GM12878 (cell line): Measurements from ENCODE around the gene CA6. TPM values are rescaled to one million over a fixed set of nuclear protein-coding genes. Genes with fewer than 3 reads are reported as not detected.

Experiments
- ATAC-seq: fragments of 200-7000 bp; cut with Tn5 transposase; 3 replicates; pipeline ENCODE4 v1.9.1; 2020; ENCODE audit warnings: mild to moderate bottlenecking, moderate library complexity
- BruUV-seq: library from RNA; stranded (reverse); fragments of 400-500 nt; replicated peaks from 2 replicates; lab custom pipeline; 2021; lab: Mats Ljungman, UMichigan
- CTCF ChIA-PET: fragments of 300-600 bp; sonication (Branson Sonifier 250); formaldehyde crosslinking; extraction: SDS; loops from one replicate; lab custom pipeline; 2021; ENCODE audit warnings: inconsistent platforms; lab: Yijun Ruan, JAX
- POLR2A ChIA-PET: fragments of 350-600 bp; formaldehyde crosslinking; extraction: SDS; loops from one replicate; lab custom pipeline; 2021; ENCODE audit warnings: inconsistent platforms; lab: Charles Lee
- RAD21 ChIA-PET: fragments of 300-600 bp; sonication (Branson Sonifier 250); formaldehyde crosslinking; loops from one replicate; lab custom pipeline; 2023; ENCODE audit warnings: antibody characterized with exemption; ENCODE audit not compliant: unreplicated experiment; lab: Charles Lee
- SMC1A ChIA-PET: fragments of 300-600 bp; sonication (Branson Sonifier 250); formaldehyde crosslinking; loops from one replicate; lab custom pipeline; 2023; ENCODE audit not compliant: unreplicated experiment, uncharacterized antibody; lab: Charles Lee
- DNase-seq: peaks from one replicate; pipeline ENCODE4 v3.0.0-alpha.2; 2011; ENCODE audit warnings: low read depth, low spot score
- FAIRE-seq: peaks from 3 replicates; lab custom pipeline; 2011; peaks lifted over from hg19 to GRCh38; lab: Jason Lieb, UNC
- H2AFZ ChIP-seq: 2 replicates; pipeline ENCODE4 v1.6.0; 2011; ENCODE audit warnings: low read depth, low read length, control low read depth; ENCODE audit not compliant: control insufficient read depth
- H3K27ac ChIP-seq: 2 replicates; pipeline ENCODE4 v1.5.1; 2011; ENCODE audit warnings: control low read depth; ENCODE audit not compliant: control insufficient read depth, insufficient read depth
- H3K27me3 ChIP-seq, 2 experiments: replicated peaks in 1 of 2; 2 replicates each; pipeline versions ENCODE4 v1.6.0 to v1.6.1; 2011; ENCODE audit warnings: low read length in 1 of 2; ENCODE audit not compliant: control insufficient read depth in 2 of 2, insufficient read depth in 2 of 2
- H3K36me3 ChIP-seq, 2 experiments: 2 replicates each; pipeline ENCODE4 v1.5.1; 2011; ENCODE audit warnings: low read length in 1 of 2; ENCODE audit not compliant: control insufficient read depth in 2 of 2, insufficient read depth in 2 of 2
- H3K4me1 ChIP-seq: 2 replicates; pipeline ENCODE4 v1.6.1; 2011; ENCODE audit warnings: mild to moderate bottlenecking, low read length, moderate library complexity, mixed read lengths; ENCODE audit not compliant: control insufficient read depth, insufficient read depth
- H3K4me2 ChIP-seq: 2 replicates; pipeline ENCODE4 v1.6.0; 2011; ENCODE audit warnings: control low read depth; ENCODE audit not compliant: control insufficient read depth, insufficient read depth
- H3K4me3 ChIP-seq: fragments of 200-600 bp; sonication (generic); 2 replicates; pipeline ENCODE4 v1.5.1; 2016
- H3K79me2 ChIP-seq: 2 replicates; pipeline ENCODE4 v1.6.0; 2011; ENCODE audit warnings: low read length; ENCODE audit not compliant: control insufficient read depth, insufficient read depth
- H3K9ac ChIP-seq: 2 replicates; pipeline ENCODE4 v1.8.0; 2011; ENCODE audit warnings: low read length, control low read depth, mixed read lengths; ENCODE audit not compliant: control insufficient read depth, insufficient read depth
- H3K9me3 ChIP-seq: replicated peaks from 3 replicates; pipeline ENCODE4 v1.5.1; 2011; ENCODE audit warnings: mild to moderate bottlenecking, low read length; ENCODE audit not compliant: control insufficient read depth, insufficient read depth
- H4K20me1 ChIP-seq: 2 replicates; pipeline ENCODE4 v1.6.0; 2011; ENCODE audit not compliant: control insufficient read depth, insufficient read depth
- IKZF2 ChIP-seq, 2 experiments: fragments of 450-650 bp; IDR thresholded peaks; 2 replicates each; pipeline ENCODE4 v1.6.1; 2017; ENCODE audit warnings: mild to moderate bottlenecking in 2 of 2, moderate library complexity in 2 of 2
- MYB ChIP-seq: fragments of 150-350 bp; IDR thresholded peaks from 2 replicates; pipeline ENCODE4 v1.6.1; 2014; ENCODE audit warnings: mild to moderate bottlenecking, low read depth, low read length, borderline replicate concordance
- MYC ChIP-seq: IDR thresholded peaks from 2 replicates; pipeline ENCODE4 v1.6.1; 2011; ENCODE audit warnings: mild to moderate bottlenecking, low read length, moderate library complexity, inconsistent platforms; ENCODE audit not compliant: insufficient read depth, insufficient replicate concordance, insufficient read length, severe bottlenecking
- SUPT20H ChIP-seq: IDR thresholded peaks from 2 replicates; pipeline ENCODE4 v1.6.1; 2011; ENCODE audit warnings: low read depth, mild to moderate bottlenecking, low read length, moderate library complexity, borderline replicate concordance; ENCODE audit not compliant: control insufficient read depth
- WRNIP1 ChIP-seq: IDR thresholded peaks from 2 replicates; pipeline ENCODE4 v1.6.1; 2011; ENCODE audit warnings: low read depth, low read length, improper control_type of control experiment, borderline replicate concordance
- ZNF24 ChIP-seq: fragments of 450-650 bp; IDR thresholded peaks from 2 replicates; pipeline ENCODE4 v1.6.1; 2017; ENCODE audit warnings: antibody characterized with exemption, mild to moderate bottlenecking
- WGBS: methylation state at CpG from one replicate; pipeline ENCODE4 v1.1.6; 2016; ENCODE audit warnings: low lambda C conversion rate; ENCODE audit not compliant: insufficient replicate concordance, insufficient coverage; ENCODE audit errors: missing lambda C conversion rate; 5-methylcytosine and 5-hydroxymethylcytosine counted together
- in situ Hi-C: fragments of 300-500 bp; cut with MboI; formaldehyde crosslinking; loops from 9 replicates; pipeline ENCODE4 v1.14.3; 2018; ENCODE audit warnings: mixed read lengths
- intact Hi-C: fragments of 100-400 bp; cut with micrococcal nuclease; formaldehyde crosslinking; loops from one replicate; pipeline ENCODE4 v1.14.2; 2022; ENCODE audit not compliant: unreplicated experiment
- polyA plus RNA-seq, 11 experiments: library from polyadenylated mRNA; depleted of rRNA in 4 of 11; unstranded in 6 of 11; stranded (reverse) in 5 of 11; fragments of >200 nt; fragmentation: Nextera tagmentation in 4 of 11; fragmentation: Illumina TruSeq in 1 of 11; extraction: Ambion mirVana in 4 of 11; extraction: Trizol in 1 of 11; gene quantifications; 1 replicate in 1 of 11; 2 replicates in 10 of 11; pipeline versions ENCODE4 v1.2.1 to v1.2.3, GENCODE V29; 2011 to 2016; ENCODE audit warnings: inconsistent platforms in 2 of 11, missing spikeins in 2 of 11, low read depth in 1 of 11
- total RNA-seq, 4 experiments: library from RNA; depleted of rRNA in 3 of 4; stranded (reverse); fragments of >200 nt in 3 of 4; fragmentation: Illumina TruSeq in 1 of 4; extraction: Trizol in 1 of 4; gene quantifications; 2 replicates each; pipeline versions ENCODE4 v1.2.1 to v1.2.3, GENCODE V29; 2013 to 2021
- TF ChIP-seq, protein P1 (sequence below): IDR thresholded peaks from 2 replicates; pipeline ENCODE4 v1.6.1; 2012; ENCODE audit warnings: low read depth, low read length, improper control_type of control experiment
- TF ChIP-seq, protein P2 (sequence below): fragments of 450-650 bp; IDR thresholded peaks from 2 replicates; pipeline ENCODE4 v1.6.1; 2016; ENCODE audit warnings: mild to moderate bottlenecking, moderate library complexity, borderline replicate concordance
- TF ChIP-seq, protein P3 (sequence below): fragments of 450-650 bp; IDR thresholded peaks from 2 replicates; pipeline ENCODE4 v1.6.1; 2017; ENCODE audit warnings: mild to moderate bottlenecking
- TF ChIP-seq, protein P4 (sequence below): fragments of 450-650 bp; IDR thresholded peaks from 2 replicates; pipeline ENCODE4 v1.6.1; 2018; ENCODE audit warnings: borderline replicate concordance, mild to moderate bottlenecking; ENCODE audit not compliant: partially characterized antibody

CA6 gene
- total and polyA plus RNA-seq, 10 of the 15 experiments (the other 5 are each of a cell fraction or from before 2014, with no cell fraction given) = not detected

DNA sequence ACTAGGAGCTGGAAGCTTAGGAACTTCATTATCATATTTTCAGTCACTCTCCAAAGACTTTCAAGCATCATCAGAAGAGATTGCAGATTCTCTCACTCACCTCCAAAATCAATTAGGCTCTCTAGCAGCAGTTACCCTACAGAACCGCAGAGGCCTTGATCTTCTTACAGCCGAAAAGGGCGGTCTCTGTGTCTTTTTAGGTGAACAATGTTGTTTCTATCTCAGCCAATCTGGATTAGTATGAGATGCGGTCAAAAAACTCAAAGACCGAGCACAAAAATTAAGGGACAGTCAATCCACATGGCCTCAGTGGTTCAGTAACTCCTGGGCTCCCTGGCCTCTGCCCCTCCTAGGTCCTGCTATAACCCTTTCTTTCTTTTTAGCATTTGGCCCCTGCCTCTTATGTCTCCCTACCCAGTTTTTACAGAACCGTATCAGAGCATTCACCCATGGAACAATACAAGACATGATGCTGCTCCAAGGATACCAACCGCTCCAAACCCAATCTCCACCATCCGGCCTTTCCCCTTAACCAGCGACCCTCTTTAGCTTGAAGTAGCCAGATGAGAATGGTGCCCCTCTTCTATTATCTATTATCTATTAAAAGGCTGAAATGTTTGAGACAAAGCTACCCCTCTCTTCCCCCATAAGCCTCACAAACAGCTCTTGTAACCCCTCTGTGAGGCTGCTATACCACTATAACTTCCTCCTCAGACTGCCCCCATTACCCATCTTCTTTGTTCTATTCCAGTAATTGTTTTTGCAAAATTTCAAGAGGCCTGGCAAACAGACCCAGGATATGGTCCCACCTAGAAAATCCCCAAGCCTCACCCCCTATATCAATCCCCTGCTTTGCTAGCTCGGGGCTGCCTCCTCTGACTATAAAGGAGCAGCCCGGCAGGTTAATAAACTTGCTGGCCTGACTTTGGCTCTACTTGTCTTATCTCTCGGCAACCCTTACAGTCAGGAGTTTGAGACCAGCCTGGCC lies 18.7 kb upstream of the CA6 start:
- Histone ChIP-seq H3K9me3 (no peaks in the 10 kb centered on the region; the same call in 2 of the 3 replicates), H3K4me2 (no peak overlapping the region), H2AFZ (no peak overlapping the region), H3K36me3 (no peaks in the 10 kb centered on the region), H3K27ac (no peak overlapping the region), H3K79me2 (no peaks in the 10 kb centered on the region), H3K4me1 (no peaks in the 10 kb centered on the region; the same call in 1 of the 2 replicates), H3K27me3 (no peaks in the 10 kb centered on the region; a peak in 2 of 4 replicates), H3K9ac (no peak overlapping the region)
- ChIA-PET CTCF (interaction anchor here (1.0 kb wide), 2 partner anchors 9 to 78 kb away, joined by 3 read pairs; no protein-coding TSS in a partner anchor), SMC1A (interaction anchor here (0.9 to 1.7 kb wide), 2 partner anchors 8 to 304 kb away, joined by 3 to 5 read pairs; no protein-coding TSS in a partner anchor), RAD21 (no interaction called here)
- FAIRE-seq = no peak
- intact Hi-C loops = no loop called here
- ATAC-seq = no peak
- WGBS = 52% methylated on average over 12 of the region's 12 CpGs
- no peak for DNase-seq
- TF ChIP-seq ZNF24 (no peak), MYC (no peak), SUPT20H (no peak), MYB (no peak), WRNIP1 (no peak), IKZF2 (IDR thresholded peaks at IDR 0.05) (no peak)
- TF ChIP-seq, protein P1, sequence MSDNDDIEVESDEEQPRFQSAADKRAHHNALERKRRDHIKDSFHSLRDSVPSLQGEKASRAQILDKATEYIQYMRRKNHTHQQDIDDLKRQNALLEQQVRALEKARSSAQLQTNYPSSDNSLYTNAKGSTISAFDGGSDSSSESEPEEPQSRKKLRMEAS = no peak
- TF ChIP-seq, protein P2, sequence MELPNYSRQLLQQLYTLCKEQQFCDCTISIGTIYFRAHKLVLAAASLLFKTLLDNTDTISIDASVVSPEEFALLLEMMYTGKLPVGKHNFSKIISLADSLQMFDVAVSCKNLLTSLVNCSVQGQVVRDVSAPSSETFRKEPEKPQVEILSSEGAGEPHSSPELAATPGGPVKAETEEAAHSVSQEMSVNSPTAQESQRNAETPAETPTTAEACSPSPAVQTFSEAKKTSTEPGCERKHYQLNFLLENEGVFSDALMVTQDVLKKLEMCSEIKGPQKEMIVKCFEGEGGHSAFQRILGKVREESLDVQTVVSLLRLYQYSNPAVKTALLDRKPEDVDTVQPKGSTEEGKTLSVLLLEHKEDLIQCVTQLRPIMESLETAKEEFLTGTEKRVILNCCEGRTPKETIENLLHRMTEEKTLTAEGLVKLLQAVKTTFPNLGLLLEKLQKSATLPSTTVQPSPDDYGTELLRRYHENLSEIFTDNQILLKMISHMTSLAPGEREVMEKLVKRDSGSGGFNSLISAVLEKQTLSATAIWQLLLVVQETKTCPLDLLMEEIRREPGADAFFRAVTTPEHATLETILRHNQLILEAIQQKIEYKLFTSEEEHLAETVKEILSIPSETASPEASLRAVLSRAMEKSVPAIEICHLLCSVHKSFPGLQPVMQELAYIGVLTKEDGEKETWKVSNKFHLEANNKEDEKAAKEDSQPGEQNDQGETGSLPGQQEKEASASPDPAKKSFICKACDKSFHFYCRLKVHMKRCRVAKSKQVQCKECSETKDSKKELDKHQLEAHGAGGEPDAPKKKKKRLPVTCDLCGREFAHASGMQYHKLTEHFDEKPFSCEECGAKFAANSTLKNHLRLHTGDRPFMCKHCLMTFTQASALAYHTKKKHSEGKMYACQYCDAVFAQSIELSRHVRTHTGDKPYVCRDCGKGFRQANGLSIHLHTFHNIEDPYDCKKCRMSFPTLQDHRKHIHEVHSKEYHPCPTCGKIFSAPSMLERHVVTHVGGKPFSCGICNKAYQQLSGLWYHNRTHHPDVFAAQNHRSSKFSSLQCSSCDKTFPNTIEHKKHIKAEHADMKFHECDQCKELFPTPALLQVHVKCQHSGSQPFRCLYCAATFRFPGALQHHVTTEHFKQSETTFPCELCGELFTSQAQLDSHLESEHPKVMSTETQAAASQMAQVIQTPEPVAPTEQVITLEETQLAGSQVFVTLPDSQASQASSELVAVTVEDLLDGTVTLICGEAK = no peak
- TF ChIP-seq, protein P3, sequence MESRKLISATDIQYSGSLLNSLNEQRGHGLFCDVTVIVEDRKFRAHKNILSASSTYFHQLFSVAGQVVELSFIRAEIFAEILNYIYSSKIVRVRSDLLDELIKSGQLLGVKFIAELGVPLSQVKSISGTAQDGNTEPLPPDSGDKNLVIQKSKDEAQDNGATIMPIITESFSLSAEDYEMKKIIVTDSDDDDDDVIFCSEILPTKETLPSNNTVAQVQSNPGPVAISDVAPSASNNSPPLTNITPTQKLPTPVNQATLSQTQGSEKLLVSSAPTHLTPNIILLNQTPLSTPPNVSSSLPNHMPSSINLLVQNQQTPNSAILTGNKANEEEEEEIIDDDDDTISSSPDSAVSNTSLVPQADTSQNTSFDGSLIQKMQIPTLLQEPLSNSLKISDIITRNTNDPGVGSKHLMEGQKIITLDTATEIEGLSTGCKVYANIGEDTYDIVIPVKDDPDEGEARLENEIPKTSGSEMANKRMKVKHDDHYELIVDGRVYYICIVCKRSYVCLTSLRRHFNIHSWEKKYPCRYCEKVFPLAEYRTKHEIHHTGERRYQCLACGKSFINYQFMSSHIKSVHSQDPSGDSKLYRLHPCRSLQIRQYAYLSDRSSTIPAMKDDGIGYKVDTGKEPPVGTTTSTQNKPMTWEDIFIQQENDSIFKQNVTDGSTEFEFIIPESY = no peak
- TF ChIP-seq, protein P4, sequence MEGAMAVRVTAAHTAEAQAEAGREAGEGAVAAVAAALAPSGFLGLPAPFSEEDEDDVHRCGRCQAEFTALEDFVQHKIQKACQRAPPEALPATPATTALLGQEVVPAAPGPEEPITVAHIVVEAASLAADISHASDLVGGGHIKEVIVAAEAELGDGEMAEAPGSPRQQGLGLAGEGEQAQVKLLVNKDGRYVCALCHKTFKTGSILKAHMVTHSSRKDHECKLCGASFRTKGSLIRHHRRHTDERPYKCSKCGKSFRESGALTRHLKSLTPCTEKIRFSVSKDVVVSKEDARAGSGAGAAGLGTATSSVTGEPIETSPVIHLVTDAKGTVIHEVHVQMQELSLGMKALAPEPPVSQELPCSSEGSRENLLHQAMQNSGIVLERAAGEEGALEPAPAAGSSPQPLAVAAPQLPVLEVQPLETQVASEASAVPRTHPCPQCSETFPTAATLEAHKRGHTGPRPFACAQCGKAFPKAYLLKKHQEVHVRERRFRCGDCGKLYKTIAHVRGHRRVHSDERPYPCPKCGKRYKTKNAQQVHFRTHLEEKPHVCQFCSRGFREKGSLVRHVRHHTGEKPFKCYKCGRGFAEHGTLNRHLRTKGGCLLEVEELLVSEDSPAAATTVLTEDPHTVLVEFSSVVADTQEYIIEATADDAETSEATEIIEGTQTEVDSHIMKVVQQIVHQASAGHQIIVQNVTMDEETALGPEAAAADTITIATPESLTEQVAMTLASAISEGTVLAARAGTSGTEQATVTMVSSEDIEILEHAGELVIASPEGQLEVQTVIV = no peak
- TF ChIP-seq, all 136 proteins: peak for 0
- in situ Hi-C loops = no loop called here
- no peak overlapping the region for H3K4me3 ChIP-seq
- H4K20me1 ChIP-seq = no peaks in the 10 kb centered on the region
- POLR2A ChIA-PET = interaction anchor here (0.6 kb wide), 1 partner anchor 545 kb away, joined by 7 read pairs; no protein-coding TSS in a partner anchor
- no TSS peak for BruUV-seq
